ENCODE results near the gene ZNF611.
"Not testable (repeated sequence)": the region's sequence is repeated elsewhere in the genome, so short reads cannot be mapped to it uniquely, and the experiment has no call there.

- not testable (repeated sequence) for TF ChIP-seq CTCF (IDR thresholded peaks at IDR 0.05; ENCODE audit: low read depth, low read length, poor library complexity, severe bottlenecking); EZH2phosphoT487 (IDR thresholded peaks at IDR 0.05; ENCODE audit: borderline replicate concordance, low read length)
These were observed 21.8 kb downstream of the ZNF611 start for GRCh38 chr19:52713051-52713450.

All from DOHH2 (cell line).